WTC11 (cell line): ENCODE data around the gene NOL12. TPM values are rescaled to one million over a fixed set of nuclear protein-coding genes. Genes with fewer than 3 reads are reported as not detected.

Experiments used
- ATAC-seq: fragments of 200-7000 bp; cut with Tn5 transposase; 2 replicates; pipeline ENCODE4 v1.10.0; 2021; ENCODE audit warnings: mild to moderate bottlenecking, moderate library complexity
- CTCF ChIA-PET: fragments of 300-600 bp; sonication (Branson Sonifier 250); formaldehyde crosslinking; loops from one replicate; lab custom pipeline; 2021; ENCODE audit warnings: antibody characterized with exemption; lab: Charles Lee
- POLR2A ChIA-PET: fragments of 350-600 bp; sonication (Branson Sonifier 250); formaldehyde crosslinking; loops from one replicate; lab custom pipeline; 2021; ENCODE audit warnings: antibody characterized with exemption; lab: Charles Lee
- DNase-seq: peaks from one replicate; pipeline ENCODE4 v3.0.0; 2021; ENCODE audit warnings: low spot score
- H3K27ac Mint-ChIP-seq: 2 replicates; pipeline ENCODE4 v1.8.0; 2021; ENCODE audit warnings: mixed read lengths
- H3K27me3 Mint-ChIP-seq: 2 replicates; pipeline ENCODE4 v1.8.0; 2021; ENCODE audit warnings: low read depth, mild to moderate bottlenecking, moderate library complexity, mixed read lengths
- H3K36me3 Mint-ChIP-seq: 2 replicates; pipeline ENCODE4 v1.8.0; 2021; ENCODE audit warnings: mixed read lengths
- H3K4me1 Mint-ChIP-seq: 2 replicates; pipeline ENCODE4 v1.8.0; 2022; ENCODE audit warnings: mixed read lengths
- H3K4me3 Mint-ChIP-seq: 2 replicates; pipeline ENCODE4 v1.8.0; 2021; ENCODE audit warnings: mild to moderate bottlenecking, moderate library complexity, mixed read lengths
- H3K9me3 Mint-ChIP-seq: 2 replicates; pipeline ENCODE4 v1.8.0; 2021; ENCODE audit warnings: mixed read lengths
- ATF1 ChIP-seq: sonication (generic); formaldehyde crosslinking; IDR thresholded peaks from 2 replicates; pipeline ENCODE4 v1.8.1; 2023; ENCODE audit warnings: mild to moderate bottlenecking, moderate library complexity, missing genetic modification reagents
- ETV6 ChIP-seq: sonication (generic); formaldehyde crosslinking; IDR thresholded peaks from 2 replicates; pipeline ENCODE4 v1.8.1; 2022; ENCODE audit warnings: mild to moderate bottlenecking, missing genetic modification reagents
- GRHL2 ChIP-seq: fragments of 250-450 bp; sonication (Bioruptor Pico); IDR thresholded peaks from 2 replicates; pipeline ENCODE4 v1.8.0; 2022; ENCODE audit warnings: mild to moderate bottlenecking, moderate library complexity; ENCODE audit not compliant: insufficient replicate concordance, severe bottlenecking
- GTF2I ChIP-seq: fragments of 250-450 bp; sonication (Bioruptor Pico); conservative IDR thresholded peaks from 2 replicates; pipeline ENCODE4 v1.4.0; 2021; ENCODE audit warnings: mild to moderate bottlenecking
- IRF2 ChIP-seq: sonication (generic); formaldehyde crosslinking; IDR thresholded peaks from 2 replicates; pipeline ENCODE4 v1.8.0; 2022; ENCODE audit warnings: low read depth, missing genetic modification reagents, borderline replicate concordance
- KAT7 ChIP-seq: sonication (generic); formaldehyde crosslinking; IDR thresholded peaks from 2 replicates; pipeline ENCODE4 v1.8.1; 2023; ENCODE audit warnings: missing genetic modification reagents, mild to moderate bottlenecking, borderline replicate concordance
- NFYB ChIP-seq: sonication (generic); formaldehyde crosslinking; conservative IDR thresholded peaks from 2 replicates; pipeline ENCODE4 v1.8.0; 2022; ENCODE audit warnings: low read depth, missing genetic modification reagents
- PRRX2 ChIP-seq: fragments of 250-450 bp; sonication (Bioruptor Pico); IDR thresholded peaks from 2 replicates; pipeline ENCODE4 v1.8.0; 2021; ENCODE audit warnings: mild to moderate bottlenecking
- RELA ChIP-seq: sonication (generic); formaldehyde crosslinking; IDR thresholded peaks from 2 replicates; pipeline ENCODE4 v1.8.1; 2022; ENCODE audit warnings: missing genetic modification reagents, mild to moderate bottlenecking, borderline replicate concordance
- SP1 ChIP-seq: sonication (generic); formaldehyde crosslinking; conservative IDR thresholded peaks from 2 replicates; pipeline ENCODE4 v1.8.1; 2022; ENCODE audit warnings: missing genetic modification reagents
- TEAD4 ChIP-seq: sonication (generic); formaldehyde crosslinking; IDR thresholded peaks from 2 replicates; pipeline ENCODE4 v1.8.0; 2022; ENCODE audit warnings: mild to moderate bottlenecking, missing genetic modification reagents
- ZBTB21 ChIP-seq: sonication (generic); formaldehyde crosslinking; IDR thresholded peaks from 2 replicates; pipeline ENCODE4 v1.8.1; 2023; ENCODE audit warnings: mild to moderate bottlenecking, missing genetic modification reagents, borderline replicate concordance
- ZNF121 ChIP-seq: sonication (generic); formaldehyde crosslinking; IDR thresholded peaks from 2 replicates; pipeline ENCODE4 v1.8.0; 2023; ENCODE audit warnings: missing genetic modification reagents
- ZNF138 ChIP-seq: sonication (generic); formaldehyde crosslinking; conservative IDR thresholded peaks from 2 replicates; pipeline ENCODE4 v1.8.1; 2022; ENCODE audit warnings: mild to moderate bottlenecking, moderate library complexity, missing genetic modification reagents
- ZNF416 ChIP-seq: fragments of 250-450 bp; sonication (Bioruptor Pico); IDR thresholded peaks from 2 replicates; pipeline ENCODE4 v1.9.0; 2021; ENCODE audit warnings: mild to moderate bottlenecking, inconsistent platforms
- ZNF425 ChIP-seq: fragments of 250-450 bp; sonication (Bioruptor Pico); conservative IDR thresholded peaks from 2 replicates; pipeline ENCODE4 v1.9.0; 2021; ENCODE audit warnings: mild to moderate bottlenecking
- ZNF532 ChIP-seq: fragments of 250-450 bp; sonication (Bioruptor Pico); IDR thresholded peaks from 2 replicates; pipeline ENCODE4 v1.9.0; 2021; ENCODE audit warnings: mild to moderate bottlenecking, borderline replicate concordance
- total RNA-seq: library from RNA; stranded (reverse); gene quantifications from 3 replicates; pipeline ENCODE4 v1.2.3, GENCODE V29; 2021

The NOL12 gene
- total RNA-seq, 1 experiment from 2014 or later: 24.9 TPM

- TF ChIP-seq ZNF532 (CRISPR knock-in tag) (no peak), NFYB (CRISPR knock-in tag) (no peak), PRRX2 (CRISPR knock-in tag) (no peak), ZNF425 (CRISPR knock-in tag) (no peak), RELA (CRISPR knock-in tag) (no peak)
Observed at GRCh38 chr22:37669586-37669985, 16.6 kb upstream of the NOL12 start (continued).

GRCh38 chr22:37672206-37672919 is 13.8 kb upstream of the NOL12 start:
- Mint-ChIP-seq H3K4me1 (peaks cover 15% of the 10 kb centered on the region), H3K9me3 (no peaks in the 10 kb centered on the region), H3K4me3 (no peak overlapping the region), H3K36me3 (no peaks in the 10 kb centered on the region), H3K27ac (no peak overlapping the region), H3K27me3 (peaks cover 14% of the 10 kb centered on the region)
- DNase-seq: no peak
- ATAC-seq: no peak
- CTCF ChIA-PET: interaction anchor here (0.6 to 3.0 kb wide), 8 partner anchors 9 to 134 kb away, joined by 3 to 23 read pairs (median 4); partner anchors contain the start of gene PDXP
- POLR2A ChIA-PET: no interaction called here
- TF ChIP-seq IRF2 (CRISPR knock-in tag): no peak
- no peak for TF ChIP-seq ETV6 (CRISPR knock-in tag)
- TF ChIP-seq ZNF121 (CRISPR knock-in tag): no peak
- no peak for TF ChIP-seq ZNF138 (CRISPR knock-in tag)
- no peak for TF ChIP-seq ZNF532 (CRISPR knock-in tag)
- TF ChIP-seq TEAD4 (CRISPR knock-in tag): no peak
- TF ChIP-seq ZBTB21 (CRISPR knock-in tag): no peak
- TF ChIP-seq ZNF416 (CRISPR knock-in tag): no peak
- no peak for TF ChIP-seq KAT7 (CRISPR knock-in tag)
- no peak for TF ChIP-seq SP1 (CRISPR knock-in tag)
- TF ChIP-seq ATF1: no peak
- TF ChIP-seq GTF2I: no peak
- TF ChIP-seq GRHL2 (CRISPR knock-in tag): no peak
